IPS-18c (cell line): Measurements from ENCODE around the gene ARHGDIA.

Experiments
- H3K4me3 ChIP-seq: 2 replicates; pipeline ENCODE4 v1.7.0; 2013; ENCODE audit warnings: low read depth, mild to moderate bottlenecking, low read length, moderate library complexity; ENCODE audit not compliant: insufficient read depth
- H3K9me3 ChIP-seq: one replicate; pipeline ENCODE4 v1.6.1; 2013; ENCODE audit warnings: mild to moderate bottlenecking, low read length, moderate library complexity; ENCODE audit not compliant: control insufficient read depth, insufficient read depth

ARHGDIA gene

GRCh38 chr17:81908793-81909192, 37.7 kb upstream of the ARHGDIA start:
- H3K4me3 ChIP-seq, result no peak overlapping the region

GRCh38 chr17:81907219-81908145, 36.3 kb upstream of the ARHGDIA start:
- Histone ChIP-seq H3K9me3 (peaks cover 2% of the 10 kb centered on the region), H3K4me3 (no peak overlapping the region)

More at GRCh38 chr17:81908793-81909192, 37.7 kb upstream of the ARHGDIA start:
- peaks cover 2% of the 10 kb centered on the region for H3K9me3 ChIP-seq

- H3K9me3 ChIP-seq, result peaks cover 2% of the 10 kb centered on the region
- H3K4me3 ChIP-seq, result no peak overlapping the region
These were observed 35.5 kb upstream of the ARHGDIA start for GRCh38 chr17:81906476-81907218.

- Histone ChIP-seq H3K9me3 (peaks cover 2% of the 10 kb centered on the region), H3K4me3 (no peak overlapping the region)
These were observed 34.9 kb upstream of the ARHGDIA start for GRCh38 chr17:81905993-81906392.

GRCh38 chr17:81905424-81905875, 34.3 kb upstream of the ARHGDIA start:
- no peak overlapping the region for H3K4me3 ChIP-seq

GRCh38 chr17:81904600-81905423, 33.7 kb upstream of the ARHGDIA start:
- H3K9me3 ChIP-seq, result no peaks in the 10 kb centered on the region
- no peak overlapping the region for H3K4me3 ChIP-seq

More at GRCh38 chr17:81905424-81905875, 34.3 kb upstream of the ARHGDIA start:
- no peaks in the 10 kb centered on the region for H3K9me3 ChIP-seq

GRCh38 chr17:81903896-81904599, 32.9 kb upstream of the ARHGDIA start:
- Histone ChIP-seq H3K4me3 (no peak overlapping the region), H3K9me3 (no peaks in the 10 kb centered on the region)

GRCh38 chr17:81903415-81903831, 32.3 kb upstream of the ARHGDIA start:
- Histone ChIP-seq H3K4me3 (no peak overlapping the region), H3K9me3 (no peaks in the 10 kb centered on the region)

- H3K4me3 ChIP-seq, result peak overlapping the region; percentile 55
- H3K9me3 ChIP-seq, result no peaks in the 10 kb centered on the region
These were observed 31.7 kb upstream of the ARHGDIA start for GRCh38 chr17:81902653-81903414.

- Histone ChIP-seq H3K9me3 (no peaks in the 10 kb centered on the region), H3K4me3 (peak within 1 kb of the TSS; percentile 55)
These were observed 31.0 kb upstream of the ARHGDIA start, which contains the start of gene NPB for GRCh38 chr17:81902023-81902652. TSS of gene NPB (plus strand) at chr17:81902238. CDS start at chr17:81902278, 40 bp downstream.

- Histone ChIP-seq H3K9me3 (no peaks in the 10 kb centered on the region), H3K4me3 (peak overlapping the region; percentile 55; the same call in 1 of the 2 replicates)
These were observed 30.3 kb upstream of the ARHGDIA start for GRCh38 chr17:81901167-81902022.

- Histone ChIP-seq H3K4me3 (no peak overlapping the region), H3K9me3 (no peaks in the 10 kb centered on the region)
These were observed 29.2 kb upstream of the ARHGDIA start for GRCh38 chr17:81900181-81900820.

GRCh38 chr17:81899514-81900166, 28.5 kb upstream of the ARHGDIA start:
- no peaks in the 10 kb centered on the region for H3K9me3 ChIP-seq
- H3K4me3 ChIP-seq, result no peak overlapping the region

- Histone ChIP-seq H3K4me3 (no peak overlapping the region), H3K9me3 (no peaks in the 10 kb centered on the region)
These were observed 27.7 kb upstream of the ARHGDIA start for GRCh38 chr17:81898885-81899284.
